Hippocampal formation (tissue), 2 donors: ENCODE measurements around the gene ZKSCAN1.
"Not testable (repeated sequence)": the region's sequence is repeated elsewhere in the genome, so short reads cannot be mapped to it uniquely, and the experiment has no call there.

Experiments used
- DNase-seq, 2 donors: peaks; one replicate each; lab custom pipeline; 2025; lab: John Stamatoyannopoulos, UW

Gene ZKSCAN1

DNA sequence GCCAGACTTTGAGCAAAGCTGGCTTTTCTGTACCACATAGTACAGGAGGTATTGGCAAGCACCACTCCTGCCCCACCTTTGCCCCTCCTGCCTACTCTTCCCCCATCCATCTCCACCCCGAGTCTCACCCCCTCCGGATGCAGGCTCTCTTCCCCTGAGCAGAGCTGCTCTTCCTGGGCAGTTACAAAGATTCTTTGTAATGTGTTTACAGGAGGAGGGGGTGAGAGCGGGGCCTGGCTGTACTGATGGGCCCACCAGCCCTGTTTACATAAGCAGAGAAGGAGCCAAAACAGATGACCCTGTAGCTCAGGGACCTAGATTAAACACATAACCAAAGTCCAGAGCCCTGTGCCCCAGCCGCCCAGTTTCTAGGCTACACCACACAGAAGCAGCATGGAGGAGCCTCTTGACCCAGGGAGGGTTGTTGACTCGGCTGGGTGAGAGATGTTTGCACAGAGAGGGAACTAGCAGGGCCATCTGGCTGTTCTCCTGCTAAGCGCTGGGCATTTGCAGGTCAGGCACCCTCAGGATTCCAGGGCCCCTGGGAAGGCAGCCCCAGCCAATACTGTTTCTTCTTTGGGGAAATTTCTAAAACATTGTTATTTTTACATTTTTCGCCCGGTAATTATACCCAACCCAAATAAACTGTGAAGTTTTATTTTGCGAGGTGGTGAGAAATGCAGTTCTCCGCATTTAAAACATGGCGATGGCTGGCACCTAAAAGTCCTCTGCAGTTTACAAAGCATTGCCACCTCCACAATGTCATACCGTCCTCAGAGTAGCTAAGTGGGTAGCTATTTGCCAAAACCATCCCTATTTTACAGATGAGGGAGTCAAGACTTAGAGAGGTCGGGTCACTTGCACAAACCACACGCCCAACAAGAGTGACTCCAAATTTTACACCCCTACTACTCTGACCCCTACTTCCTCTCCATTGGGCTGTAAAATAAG, 11.4 kb upstream of the ZKSCAN1 start:
- peak; percentile 59 to 72 for DNase-seq

DNA sequence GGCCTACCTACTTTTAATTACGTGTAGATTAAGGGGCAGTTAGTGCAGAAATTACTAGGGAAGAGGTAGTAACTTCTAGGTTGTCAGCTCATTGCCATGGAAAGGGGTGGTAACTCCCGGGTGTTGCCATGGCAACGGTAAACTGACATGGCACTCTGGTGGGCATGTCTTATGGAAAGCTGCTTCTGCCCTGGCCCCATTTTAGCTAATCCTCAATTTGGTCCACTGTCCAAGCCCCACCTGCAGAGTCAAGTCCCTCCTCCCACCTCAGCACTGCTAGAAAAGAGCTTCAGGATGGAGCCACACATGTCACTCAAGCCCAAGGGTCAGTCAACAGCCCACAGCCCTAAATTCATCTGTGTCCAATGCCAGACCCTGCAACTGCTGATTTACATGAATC, 7.5 kb upstream of the ZKSCAN1 start:
- no peak for DNase-seq

DNA sequence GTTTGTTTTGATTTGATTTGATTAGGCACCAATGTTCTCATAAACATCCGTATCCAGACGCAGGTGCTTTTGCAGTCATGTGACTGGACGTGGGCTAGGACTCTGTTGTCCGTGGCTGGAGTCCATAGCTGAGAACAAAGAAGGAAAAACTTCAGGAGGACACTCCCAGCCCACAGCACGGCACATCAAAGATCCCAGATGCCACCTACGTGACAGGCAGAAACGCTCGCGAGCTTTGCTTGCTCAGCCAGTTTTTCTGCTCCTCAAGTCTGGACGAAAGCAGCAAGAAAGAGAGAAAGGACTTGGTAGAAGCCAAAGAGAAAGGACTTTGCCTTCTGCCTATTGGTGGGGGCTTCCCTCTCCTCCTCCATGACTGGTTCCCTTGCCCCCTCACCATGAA, 6.9 kb upstream of the ZKSCAN1 start:
- DNase-seq: no peak

DNA sequence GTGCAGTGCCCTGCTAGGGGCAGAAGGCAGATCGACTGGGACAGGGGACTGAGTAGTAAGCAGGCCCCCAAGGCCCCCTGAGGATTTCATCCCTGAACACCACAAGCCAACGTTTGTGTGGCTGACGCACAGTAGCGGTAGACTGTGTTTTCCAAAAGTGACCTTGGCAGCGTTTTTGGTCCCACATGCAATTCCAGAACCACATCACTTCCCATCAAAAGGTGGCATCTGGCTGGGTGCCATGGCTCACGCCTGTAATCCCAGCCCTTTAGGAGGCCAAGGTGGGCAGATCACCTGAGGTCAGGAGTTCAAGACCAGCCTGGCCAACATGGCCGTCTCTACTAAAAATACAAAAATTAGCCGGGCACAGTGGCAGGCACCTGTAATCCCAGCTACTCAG, 5.4 kb upstream of the ZKSCAN1 start:
- not testable (repeated sequence) for DNase-seq

DNA sequence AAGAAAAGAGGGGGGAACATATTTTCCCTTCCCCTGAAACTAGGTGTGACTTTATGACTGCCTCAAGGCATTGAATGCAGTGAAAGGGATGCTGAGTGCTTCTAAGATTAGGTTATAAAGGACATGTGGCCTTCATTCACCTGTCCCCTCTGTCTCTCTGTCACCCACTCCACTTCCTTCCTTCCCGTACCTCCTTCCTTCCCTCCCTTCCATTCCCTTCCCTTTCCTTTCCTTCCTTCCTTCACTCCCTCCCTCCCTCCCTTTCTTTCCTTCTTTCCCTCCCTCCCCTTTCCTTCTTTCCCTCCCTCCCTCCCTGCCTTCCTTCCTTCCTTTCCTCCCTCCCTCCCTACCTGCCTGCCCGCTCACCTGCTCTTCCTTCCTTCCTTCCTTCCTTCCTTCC, 4.5 kb upstream of the ZKSCAN1 start:
- no peak for DNase-seq

DNA sequence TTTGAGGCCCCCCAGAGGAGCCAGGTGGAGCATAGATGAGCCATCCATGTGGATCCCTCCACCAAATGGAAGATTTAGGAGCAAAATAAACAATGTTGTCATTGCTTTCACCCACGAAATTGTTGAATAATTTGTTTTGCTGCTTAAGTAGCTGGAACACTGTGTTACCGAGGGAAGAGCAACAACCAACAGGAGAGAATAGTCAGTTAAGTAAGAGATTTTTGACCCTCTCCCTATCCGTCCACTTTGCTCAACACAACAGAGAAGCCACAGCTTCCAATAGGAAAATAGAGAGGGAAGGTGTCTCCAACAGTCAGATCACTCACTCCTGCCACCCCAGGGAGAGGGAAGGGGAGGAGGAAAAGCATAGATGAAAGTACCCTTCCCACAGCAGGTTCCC, 3.9 kb upstream of the ZKSCAN1 start:
- no peak for DNase-seq

DNA sequence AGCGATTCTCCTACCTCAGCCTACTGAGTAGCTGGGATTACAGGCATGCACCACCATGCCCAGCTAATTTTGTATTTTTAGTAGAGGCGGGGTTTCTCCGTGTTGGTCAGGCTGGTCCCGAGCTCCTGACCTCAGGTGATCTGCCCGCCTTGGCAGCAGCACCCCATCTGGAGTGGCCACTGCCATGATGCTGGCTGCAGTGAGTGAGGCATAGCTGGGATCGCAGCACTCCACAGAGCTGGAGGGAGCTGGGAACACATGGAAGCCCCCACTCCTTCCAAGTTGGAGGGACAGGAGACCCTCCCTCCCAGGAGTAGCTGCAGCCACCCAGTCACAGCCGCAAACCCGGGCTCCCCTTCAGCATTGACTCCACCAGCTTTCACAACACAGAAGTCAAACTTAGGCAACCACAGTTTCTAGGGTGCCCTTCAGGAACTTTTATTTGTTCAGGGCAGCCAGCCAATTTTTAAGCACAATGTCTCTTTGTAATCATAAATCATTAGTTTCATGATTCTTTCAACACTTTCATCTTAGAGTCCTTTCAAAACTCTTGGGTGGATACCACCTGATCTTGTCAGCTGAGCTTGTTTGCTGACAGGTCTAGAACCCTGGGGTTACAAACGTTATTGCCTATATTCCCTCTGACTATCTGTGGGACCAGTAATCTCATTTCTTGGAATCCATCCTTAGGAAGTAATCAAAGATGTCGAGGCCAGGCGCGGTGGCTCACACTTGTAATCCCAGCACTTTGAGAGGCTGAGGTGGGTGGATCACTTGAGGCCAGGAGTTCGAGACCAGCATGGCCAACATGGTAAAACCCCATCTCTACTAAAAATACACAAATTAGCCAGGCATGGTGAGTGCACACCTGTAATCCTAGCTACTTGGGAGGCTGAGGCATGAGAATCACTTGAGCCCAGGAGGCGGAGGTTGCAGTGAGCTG, 2.7 kb upstream of the ZKSCAN1 start:
- DNase-seq: not testable (repeated sequence)

DNA sequence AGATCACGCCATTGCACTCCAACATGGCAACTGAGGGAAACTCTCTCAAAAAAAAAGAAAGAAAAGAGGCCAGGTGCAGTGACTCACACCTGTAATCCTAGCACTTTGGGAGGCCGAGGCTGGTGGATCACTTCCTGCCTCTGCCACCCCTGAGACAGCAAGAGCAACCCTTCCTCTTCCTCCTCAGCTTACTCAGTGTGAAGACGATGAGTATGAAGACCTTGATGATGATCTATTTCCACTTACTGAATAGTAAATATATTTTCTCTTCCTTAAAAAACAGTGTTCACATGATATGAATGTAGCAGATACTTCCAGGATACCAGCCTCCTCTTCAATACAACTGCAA, 2.1 kb upstream of the ZKSCAN1 start:
- DNase-seq: no peak

DNA sequence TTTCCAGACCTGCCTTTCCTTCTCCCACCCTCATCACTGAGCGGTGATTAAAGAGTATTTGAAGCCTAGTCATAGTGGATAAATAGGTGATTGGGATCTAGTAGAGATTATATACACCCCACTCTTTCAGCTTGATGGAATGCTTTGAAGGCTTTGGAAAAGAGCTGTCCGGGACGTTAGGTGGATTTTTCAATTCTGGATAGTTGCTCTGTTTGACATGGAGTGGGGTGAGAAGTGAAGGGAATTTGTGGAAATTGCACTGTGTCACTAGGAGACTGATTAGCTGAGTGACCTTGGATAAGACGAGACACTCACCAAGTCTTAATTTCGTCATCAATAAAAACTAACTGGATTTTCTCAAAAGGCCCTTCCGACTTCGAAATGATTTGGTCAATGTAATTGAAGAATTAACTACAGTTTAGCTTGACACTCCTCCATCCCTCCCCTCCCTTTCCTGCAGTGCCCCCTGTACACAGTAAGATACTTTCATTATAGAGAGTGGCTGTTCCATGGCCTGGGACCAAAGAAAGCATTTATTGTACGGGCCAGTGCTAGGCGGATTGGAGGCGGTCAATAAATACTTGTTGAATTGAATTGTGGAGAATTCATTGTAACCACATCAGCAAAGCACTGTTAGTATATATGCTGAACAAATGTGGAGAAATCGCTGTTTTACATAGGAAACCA, 962 bp downstream of the ZKSCAN1 start:
- DNase-seq: peak; percentile 49 to 95

DNA sequence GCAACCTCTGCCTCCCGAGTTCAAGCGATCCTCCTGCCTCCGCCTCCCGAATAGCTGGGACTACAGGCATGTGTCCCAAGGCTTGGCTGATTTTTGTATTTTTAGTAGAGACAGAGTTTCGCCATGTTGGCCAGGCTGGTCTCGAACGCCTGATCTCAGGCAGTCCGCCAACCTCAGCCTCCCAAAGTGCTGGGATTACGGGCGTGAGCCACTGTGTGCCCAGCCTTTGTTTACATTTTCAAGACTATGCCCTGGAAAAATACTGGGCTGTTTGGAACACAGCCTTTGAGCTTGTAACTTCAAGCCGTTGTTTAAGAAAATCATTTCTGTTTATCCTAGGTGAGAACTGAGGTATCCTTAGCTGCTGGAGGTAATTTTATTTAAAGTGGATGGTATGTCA, 1.9 kb downstream of the ZKSCAN1 start:
- DNase-seq: no peak

DNA sequence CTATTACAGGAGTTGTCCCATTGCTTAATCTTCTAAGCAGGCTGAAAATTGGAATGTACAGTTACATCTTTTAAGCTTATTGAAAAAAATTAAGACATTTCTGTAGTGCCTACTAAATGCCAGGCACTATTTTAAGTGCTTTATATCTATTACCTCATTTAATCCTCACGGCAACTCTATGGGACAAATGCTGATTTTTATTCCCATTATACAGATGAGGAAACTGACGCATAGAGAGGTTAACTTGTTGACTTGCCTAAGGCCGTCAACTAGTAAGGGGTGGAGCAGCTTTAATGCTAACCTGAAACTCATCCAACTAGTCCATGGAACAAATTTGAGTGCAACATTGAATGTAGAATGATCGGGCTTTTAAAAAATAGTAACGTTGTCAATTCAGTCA, 2.5 kb downstream of the ZKSCAN1 start:
- DNase-seq: no peak

DNA sequence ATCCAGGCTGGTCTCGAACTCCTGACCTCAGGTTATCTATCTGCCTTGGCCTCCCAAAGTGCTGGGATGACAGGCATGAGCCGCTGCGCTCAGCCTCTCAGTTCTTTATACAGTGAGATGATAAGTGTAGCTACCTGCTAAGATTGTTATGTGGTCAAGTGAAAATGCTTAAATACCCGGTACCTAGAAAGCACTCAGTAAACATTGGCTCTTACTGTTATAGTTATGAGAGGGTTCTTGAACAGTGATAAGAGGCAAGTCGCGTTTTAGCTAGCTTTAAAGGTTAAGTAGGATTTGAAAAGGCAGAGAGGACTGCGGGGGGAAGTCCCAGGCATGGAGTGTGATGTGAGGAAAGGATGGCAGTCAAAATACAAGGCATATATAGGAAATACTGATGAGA, 4.5 kb downstream of the ZKSCAN1 start:
- no peak for DNase-seq

DNA sequence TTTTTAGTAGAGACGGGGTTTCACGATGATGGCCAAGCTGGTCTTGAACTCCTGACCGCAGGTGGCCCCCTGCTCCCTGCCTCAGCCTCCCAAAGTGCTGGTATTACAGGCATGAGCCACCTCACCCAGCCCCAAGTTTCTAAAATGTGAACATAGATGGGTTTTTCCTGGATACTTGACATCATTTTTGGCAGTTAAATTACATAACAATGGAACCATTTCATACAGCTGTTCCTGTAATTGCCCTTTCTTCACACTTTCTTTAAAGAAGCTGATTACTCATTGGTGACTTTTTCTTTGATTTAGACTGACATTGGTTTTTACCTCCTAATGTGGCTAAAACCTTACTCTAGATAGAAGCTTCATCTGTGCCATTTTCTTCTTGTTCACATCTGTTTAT, 5.9 kb downstream of the ZKSCAN1 start:
- DNase-seq: no peak

DNA sequence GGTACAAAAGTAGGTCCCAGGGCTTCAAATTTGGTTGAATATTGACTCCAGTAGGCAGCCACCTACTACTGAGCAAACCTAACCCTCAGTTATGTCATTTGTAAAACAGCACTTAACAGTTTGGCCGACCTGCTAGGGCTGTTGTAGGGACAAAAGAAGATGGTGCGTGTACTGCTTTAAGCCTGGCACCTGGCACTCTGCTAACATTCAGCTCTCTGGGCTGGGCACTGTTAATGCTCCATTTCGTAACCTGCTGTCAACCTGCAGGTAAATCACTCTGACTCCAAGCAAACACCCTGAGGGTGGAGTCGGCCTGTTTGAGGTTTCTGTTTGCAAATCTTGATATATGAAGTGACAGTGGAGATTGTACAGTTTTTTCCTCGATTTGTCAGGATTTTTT, 7.2 kb downstream of the ZKSCAN1 start:
- DNase-seq: no peak

DNA sequence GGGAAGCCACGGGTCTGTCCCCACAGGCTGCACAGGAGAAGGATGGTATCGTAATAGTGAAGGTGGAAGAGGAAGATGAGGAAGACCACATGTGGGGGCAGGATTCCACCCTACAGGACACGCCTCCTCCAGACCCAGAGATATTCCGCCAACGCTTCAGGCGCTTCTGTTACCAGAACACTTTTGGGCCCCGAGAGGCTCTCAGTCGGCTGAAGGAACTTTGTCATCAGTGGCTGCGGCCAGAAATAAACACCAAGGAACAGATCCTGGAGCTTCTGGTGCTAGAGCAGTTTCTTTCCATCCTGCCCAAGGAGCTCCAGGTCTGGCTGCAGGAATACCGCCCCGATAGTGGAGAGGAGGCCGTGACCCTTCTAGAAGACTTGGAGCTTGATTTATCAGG, 8.1 kb downstream of the ZKSCAN1 start:
- no peak for DNase-seq

DNA sequence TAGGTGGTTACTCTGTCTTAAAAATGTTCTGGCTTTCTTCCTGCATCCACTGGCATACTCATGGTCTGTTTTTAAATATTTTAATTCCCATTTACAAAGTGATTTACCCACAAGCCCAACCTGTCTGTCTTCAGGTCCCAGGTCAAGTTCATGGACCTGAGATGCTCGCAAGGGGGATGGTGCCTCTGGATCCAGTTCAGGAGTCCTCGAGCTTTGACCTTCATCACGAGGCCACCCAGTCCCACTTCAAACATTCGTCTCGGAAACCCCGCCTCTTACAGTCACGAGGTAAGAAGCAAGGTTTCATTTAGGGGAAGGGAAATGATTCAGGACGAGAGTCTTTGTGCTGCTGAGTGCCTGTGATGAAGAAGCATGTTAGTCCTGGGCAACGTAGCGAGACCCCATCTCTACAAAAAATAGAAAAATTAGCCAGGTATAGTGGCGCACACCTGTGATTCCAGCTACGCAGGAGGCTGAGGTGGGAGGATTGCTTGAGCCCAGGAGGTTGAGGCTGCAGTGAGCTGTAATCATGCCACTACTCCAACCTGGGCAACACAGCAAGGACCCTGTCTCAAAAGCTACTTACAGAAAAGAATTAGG, 8.7 kb downstream of the ZKSCAN1 start:
- no peak for DNase-seq

DNA sequence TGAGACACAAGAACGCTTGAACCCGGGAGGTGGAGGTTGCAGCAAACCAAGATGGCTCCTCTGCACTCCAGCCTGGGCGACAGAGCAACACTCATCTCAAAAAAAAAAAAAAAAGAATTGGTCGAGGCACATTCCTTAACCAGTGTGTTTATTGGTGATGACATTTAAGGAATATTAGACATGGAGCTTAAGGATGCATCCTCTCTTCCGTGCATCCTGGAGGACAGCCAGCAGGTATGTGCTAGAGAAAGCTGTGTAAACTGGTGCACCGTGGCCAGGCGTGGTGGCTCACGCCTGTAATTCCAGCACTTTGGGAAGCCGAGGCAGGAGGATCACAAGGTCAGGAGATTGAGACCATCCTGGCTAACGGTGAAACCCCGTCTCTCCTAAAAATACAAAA, 11.8 kb downstream of the ZKSCAN1 start:
- no peak for DNase-seq

DNA sequence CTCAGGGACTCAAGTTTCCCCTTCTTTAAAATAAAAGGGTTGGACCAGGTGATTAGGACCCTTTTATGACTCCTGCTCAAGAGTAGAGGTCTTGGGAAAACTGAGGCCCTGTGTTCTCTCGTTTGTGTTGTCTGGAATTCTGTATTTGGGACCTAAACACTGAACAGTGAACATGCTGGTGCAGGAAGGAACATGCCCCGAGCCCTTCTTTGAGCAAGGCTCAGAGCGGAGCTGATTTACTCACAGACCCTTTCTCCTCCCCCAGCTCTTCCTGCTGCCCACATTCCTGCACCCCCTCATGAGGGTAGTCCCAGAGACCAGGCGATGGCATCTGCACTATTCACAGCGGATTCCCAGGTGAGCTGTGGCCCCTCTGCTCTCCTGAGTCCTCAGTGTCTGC, 14.2 kb downstream of the ZKSCAN1 start:
- DNase-seq: no peak

DNA sequence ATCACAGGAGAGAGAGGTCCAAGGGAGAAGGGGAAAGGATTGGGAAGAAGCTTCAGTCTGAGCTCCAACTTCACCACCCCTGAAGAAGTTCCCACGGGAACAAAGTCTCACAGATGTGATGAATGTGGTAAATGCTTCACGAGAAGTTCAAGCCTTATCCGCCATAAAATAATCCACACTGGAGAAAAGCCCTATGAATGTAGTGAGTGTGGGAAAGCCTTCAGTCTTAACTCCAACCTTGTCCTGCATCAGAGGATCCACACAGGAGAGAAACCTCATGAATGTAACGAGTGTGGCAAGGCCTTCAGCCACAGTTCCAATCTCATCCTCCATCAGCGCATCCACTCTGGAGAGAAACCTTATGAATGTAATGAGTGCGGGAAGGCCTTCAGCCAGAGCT, 18.1 kb downstream of the ZKSCAN1 start:
- no peak for DNase-seq

DNA sequence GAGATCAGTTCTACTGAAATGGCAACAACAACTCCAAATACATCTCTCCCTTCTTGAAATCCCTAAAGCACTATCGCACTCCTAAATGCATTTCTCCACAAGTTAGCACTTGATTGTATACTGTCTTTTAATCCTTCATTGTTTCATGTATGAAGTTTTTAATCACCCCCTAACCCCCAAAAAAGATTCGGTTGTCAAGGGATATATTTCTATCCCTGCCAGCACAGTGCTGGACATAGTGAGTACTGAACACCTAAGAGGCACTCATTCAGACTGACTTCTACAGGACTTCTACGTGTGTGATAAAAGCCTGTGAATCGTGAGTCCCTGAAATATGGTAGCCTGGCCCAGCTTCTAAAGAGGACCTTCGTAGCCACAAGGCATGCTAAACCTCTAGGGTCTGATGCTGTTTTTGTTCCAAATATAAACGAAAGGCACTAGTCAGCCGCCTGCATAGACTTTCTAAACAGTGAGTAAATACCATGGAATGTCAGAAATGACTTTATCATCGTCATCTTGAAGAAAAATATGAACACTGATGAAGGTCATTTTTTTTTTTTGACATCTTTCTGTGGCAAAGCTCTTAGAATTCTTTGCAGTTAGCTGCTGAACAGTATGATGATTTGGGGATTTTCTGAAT, 19.6 kb downstream of the ZKSCAN1 start:
- DNase-seq: no peak

DNA sequence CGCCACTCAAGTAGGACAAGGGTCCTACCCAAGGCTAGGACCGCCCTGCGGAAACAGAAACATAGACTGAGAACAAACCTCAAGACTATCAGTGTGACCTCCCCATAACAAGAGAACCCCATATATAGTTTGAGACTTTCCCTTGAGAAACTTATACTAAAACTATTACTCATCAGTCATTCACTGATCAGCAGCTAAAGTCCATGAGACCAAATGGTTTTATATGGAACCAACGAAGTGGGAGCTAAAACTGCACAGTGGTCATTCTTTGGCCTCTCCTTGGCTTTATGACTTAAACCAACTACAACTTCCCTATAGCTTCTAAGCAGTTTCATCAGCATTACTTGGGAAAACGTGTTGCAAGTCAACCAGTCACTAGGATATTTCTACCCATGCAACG, 20.5 kb downstream of the ZKSCAN1 start:
- no peak for DNase-seq
